HG03565 (cell line): Measurements from ENCODE around the gene PAK1.

Source experiments
- ATAC-seq: cut with Tn5 transposase; IDR thresholded peaks from one replicate; pipeline ENCODE4 v1.9.1; 2021; ENCODE audit warnings: mild to moderate bottlenecking, moderate library complexity; ENCODE audit not compliant: unreplicated experiment

PAK1 gene

GRCh38 chr11:77375107-77375506 is 98.8 kb downstream of the PAK1 start:
- no peak for ATAC-seq

- no peak for ATAC-seq
Measured at GRCh38 chr11:77374611-77375031, 99.3 kb downstream of the PAK1 start.

GRCh38 chr11:77374108-77374507 is 99.8 kb downstream of the PAK1 start:
- ATAC-seq, result no peak

- no peak for ATAC-seq
Measured at GRCh38 chr11:77372726-77373125, 101.2 kb downstream of the PAK1 start.

GRCh38 chr11:77371646-77372045 is 102.2 kb downstream of the PAK1 start:
- no peak for ATAC-seq

- ATAC-seq, result no peak
Measured at GRCh38 chr11:77370217-77370616, 103.7 kb downstream of the PAK1 start.

- no peak for ATAC-seq
Measured at GRCh38 chr11:77361184-77361583, 112.7 kb downstream of the PAK1 start.

GRCh38 chr11:77359481-77359880 is 114.4 kb downstream of the PAK1 start:
- ATAC-seq, result no peak

- no peak for ATAC-seq
Measured at GRCh38 chr11:77353131-77353530, 120.8 kb downstream of the PAK1 start.

- no peak for ATAC-seq
Measured at GRCh38 chr11:77351281-77351886, 122.5 kb downstream of the PAK1 start.

- no peak for ATAC-seq
Measured at GRCh38 chr11:77347948-77348347, 125.9 kb downstream of the PAK1 start.

- no peak for ATAC-seq
Measured at GRCh38 chr11:77346906-77347603, 126.8 kb downstream of the PAK1 start.

GRCh38 chr11:77345621-77346020 is 128.3 kb downstream of the PAK1 start:
- ATAC-seq, result no peak

- no peak for ATAC-seq
Measured at GRCh38 chr11:77340501-77340900, 133.4 kb downstream of the PAK1 start.

- no peak for ATAC-seq
Measured at GRCh38 chr11:77332259-77332658, 141.6 kb downstream of the PAK1 start.

GRCh38 chr11:77325159-77325558 is 148.7 kb downstream of the PAK1 start:
- no peak for ATAC-seq

GRCh38 chr11:77324508-77324907 is 149.4 kb downstream of the PAK1 start:
- no peak for ATAC-seq

GRCh38 chr11:77322926-77323590 is 150.8 kb downstream of the PAK1 start:
- ATAC-seq, result no peak

- ATAC-seq, result no peak
Measured at GRCh38 chr11:77322506-77322905, 151.4 kb downstream of the PAK1 start.

GRCh38 chr11:77320351-77320750 is 153.5 kb downstream of the PAK1 start:
- no peak for ATAC-seq

- no peak for ATAC-seq
Measured at GRCh38 chr11:77318600-77318999, 155.3 kb downstream of the PAK1 start.

- ATAC-seq, result no peak
Measured at GRCh38 chr11:77316733-77317342, 157.1 kb downstream of the PAK1 start.
